ENCODE results near the gene NKX1-2. TPM values are rescaled to one million over a fixed set of nuclear protein-coding genes. Genes with fewer than 3 reads are reported as not detected.

NKX1-2 gene
- total RNA-seq, 1 donor from 2014 or later: 0.77 TPM

DNA sequence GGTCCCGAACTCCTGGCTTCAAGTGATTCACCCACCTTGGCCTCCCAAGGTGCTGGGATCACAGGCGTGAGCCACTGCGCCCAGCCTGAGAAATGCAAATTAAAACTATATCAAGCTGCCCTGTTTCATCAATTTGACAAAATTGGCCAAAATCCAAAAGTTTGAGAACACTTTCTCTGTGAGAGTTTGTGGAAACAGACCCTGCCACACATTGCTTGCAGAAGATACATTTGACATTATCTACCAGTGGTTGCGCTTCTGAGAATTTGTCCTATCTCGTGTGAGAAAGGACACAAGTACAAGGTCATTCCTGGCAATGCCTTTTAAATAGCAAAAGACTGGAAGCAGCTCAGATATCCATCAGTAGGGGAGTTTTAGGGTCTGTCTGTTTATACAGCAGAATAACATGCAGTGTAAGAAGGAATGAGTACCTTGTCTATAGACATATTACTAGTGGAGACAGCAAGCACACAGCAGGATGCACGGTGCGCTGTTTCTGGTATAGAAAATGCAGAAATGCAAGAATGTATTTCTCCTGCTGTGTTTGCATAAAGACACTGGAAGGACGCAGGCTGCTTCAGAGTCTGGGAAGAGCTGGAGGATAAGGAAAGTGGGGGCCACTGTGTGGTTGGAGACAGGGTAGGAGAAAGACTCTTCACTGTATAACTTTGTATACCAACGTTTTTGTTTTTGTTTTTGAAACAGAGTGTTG lies 16.1 kb upstream of the NKX1-2 start:
- TF ChIP-seq, protein P1, sequence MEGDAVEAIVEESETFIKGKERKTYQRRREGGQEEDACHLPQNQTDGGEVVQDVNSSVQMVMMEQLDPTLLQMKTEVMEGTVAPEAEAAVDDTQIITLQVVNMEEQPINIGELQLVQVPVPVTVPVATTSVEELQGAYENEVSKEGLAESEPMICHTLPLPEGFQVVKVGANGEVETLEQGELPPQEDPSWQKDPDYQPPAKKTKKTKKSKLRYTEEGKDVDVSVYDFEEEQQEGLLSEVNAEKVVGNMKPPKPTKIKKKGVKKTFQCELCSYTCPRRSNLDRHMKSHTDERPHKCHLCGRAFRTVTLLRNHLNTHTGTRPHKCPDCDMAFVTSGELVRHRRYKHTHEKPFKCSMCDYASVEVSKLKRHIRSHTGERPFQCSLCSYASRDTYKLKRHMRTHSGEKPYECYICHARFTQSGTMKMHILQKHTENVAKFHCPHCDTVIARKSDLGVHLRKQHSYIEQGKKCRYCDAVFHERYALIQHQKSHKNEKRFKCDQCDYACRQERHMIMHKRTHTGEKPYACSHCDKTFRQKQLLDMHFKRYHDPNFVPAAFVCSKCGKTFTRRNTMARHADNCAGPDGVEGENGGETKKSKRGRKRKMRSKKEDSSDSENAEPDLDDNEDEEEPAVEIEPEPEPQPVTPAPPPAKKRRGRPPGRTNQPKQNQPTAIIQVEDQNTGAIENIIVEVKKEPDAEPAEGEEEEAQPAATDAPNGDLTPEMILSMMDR (IDR thresholded peaks at IDR 0.05; ENCODE audit: unreplicated experiment): no peak
- H3K9me3 Mint-ChIP-seq (ENCODE audit: unreplicated experiment): no peaks in the 10 kb centered on the region
- DNase-seq (ENCODE audit: low spot score): no peak
- no peak overlapping the region for H3K4me3 Mint-ChIP-seq (ENCODE audit: unreplicated experiment)
- H3K36me3 Mint-ChIP-seq (ENCODE audit: low read depth, unreplicated experiment): no peaks in the 10 kb centered on the region
- no peak overlapping the region for H3K27ac Mint-ChIP-seq (ENCODE audit: unreplicated experiment)
- peaks cover 4% of the 10 kb centered on the region for H3K27me3 Mint-ChIP-seq (ENCODE audit: unreplicated experiment)
- peaks cover 12% of the 10 kb centered on the region for H3K4me1 Mint-ChIP-seq (ENCODE audit: unreplicated experiment)

DNA sequence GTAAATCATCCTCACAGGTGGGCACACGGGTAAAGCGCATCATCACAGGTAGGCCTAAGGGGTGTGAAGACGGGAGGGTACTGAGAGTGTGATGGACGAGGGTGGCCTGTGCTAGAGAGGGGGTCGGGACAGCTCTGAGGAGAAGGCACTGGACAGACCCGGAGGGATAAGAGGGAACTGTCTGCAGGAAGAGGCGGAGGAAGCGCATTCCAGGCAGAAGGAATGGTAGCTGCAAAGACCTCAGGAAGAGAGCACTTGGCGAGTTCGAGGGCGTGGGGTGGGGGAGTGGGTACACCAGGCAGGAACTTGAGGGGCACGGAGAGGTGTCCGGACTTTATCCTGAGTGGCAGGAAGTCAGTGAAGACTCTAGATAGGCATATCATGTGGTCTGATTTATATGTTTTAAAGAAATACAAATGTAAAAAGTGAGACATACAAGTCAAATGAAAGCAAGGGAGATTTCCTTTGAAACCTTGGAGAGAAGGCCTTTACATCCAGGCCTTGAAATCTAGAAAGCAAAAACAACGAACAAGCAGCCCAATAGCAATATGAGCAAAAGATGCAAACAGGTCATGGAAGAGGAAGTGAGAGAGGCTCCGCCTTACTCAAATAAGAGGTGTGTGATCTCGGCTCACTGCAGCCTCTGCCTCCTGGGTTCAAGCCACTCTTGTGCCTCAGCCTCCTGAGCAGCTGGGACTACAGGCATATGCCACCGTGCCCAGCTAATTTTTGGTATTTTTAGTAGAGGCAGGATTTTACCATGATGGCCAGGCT lies 15.4 kb upstream of the NKX1-2 start:
- Mint-ChIP-seq H3K27ac (ENCODE audit: unreplicated experiment) (peak overlapping the region; percentile 37), H3K4me1 (ENCODE audit: unreplicated experiment) (peaks cover 11% of the 10 kb centered on the region), H3K36me3 (ENCODE audit: low read depth, unreplicated experiment) (no peaks in the 10 kb centered on the region), H3K4me3 (ENCODE audit: unreplicated experiment) (no peak overlapping the region), H3K27me3 (ENCODE audit: unreplicated experiment) (peaks cover 4% of the 10 kb centered on the region), H3K9me3 (ENCODE audit: unreplicated experiment) (no peaks in the 10 kb centered on the region)
- TF ChIP-seq, protein P1 (IDR thresholded peaks at IDR 0.05; ENCODE audit: unreplicated experiment): no peak
- no peak for DNase-seq (ENCODE audit: low spot score)

DNA sequence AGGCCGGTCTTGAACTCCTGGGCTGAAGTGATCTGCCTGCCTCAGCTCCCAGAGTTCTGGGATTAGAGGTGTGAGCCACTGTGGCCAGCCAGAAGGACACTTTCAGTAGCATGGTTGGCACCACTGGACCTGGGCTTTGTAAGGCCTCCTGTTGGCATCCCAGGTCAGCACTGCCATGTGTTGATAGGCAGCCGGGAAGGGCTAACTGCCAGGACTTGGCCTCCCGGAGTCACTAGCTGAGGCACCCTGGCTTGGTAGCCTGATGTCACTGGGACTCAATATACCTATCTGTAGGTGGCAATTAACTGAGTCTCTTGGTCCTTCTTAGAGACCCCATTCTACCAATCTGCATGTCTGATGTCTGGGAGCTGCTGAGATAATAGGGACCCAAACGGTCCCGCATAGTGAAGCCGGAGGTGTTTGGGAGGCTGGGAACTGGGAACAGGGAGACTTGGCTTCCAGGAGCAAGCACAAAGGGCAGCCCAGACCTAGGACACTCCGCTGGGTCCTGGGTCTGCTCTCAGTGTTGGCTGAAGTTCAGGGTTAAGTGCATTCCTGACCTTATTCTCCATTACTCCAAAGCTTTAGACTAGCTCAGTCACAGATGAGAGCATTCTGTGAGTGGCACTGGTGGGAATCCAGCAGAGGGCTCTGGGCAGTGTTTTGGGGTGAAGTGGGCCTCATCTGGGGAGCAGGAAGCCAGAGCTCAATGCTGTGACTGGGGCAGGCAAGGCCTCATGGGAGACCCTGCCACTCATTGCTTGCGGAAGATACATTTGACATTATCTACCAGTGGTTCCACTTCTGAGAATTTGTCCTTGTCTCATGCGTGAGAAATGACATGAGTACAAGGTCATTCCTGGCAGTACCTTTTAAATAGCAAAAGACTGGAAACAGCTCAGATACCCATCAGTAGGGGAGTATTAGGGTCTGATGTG lies 14.5 kb upstream of the NKX1-2 start:
- H3K9me3 Mint-ChIP-seq (ENCODE audit: unreplicated experiment): no peaks in the 10 kb centered on the region
- peaks cover 4% of the 10 kb centered on the region for H3K27me3 Mint-ChIP-seq (ENCODE audit: unreplicated experiment)
- TF ChIP-seq, protein P1 (IDR thresholded peaks at IDR 0.05; ENCODE audit: unreplicated experiment): no peak
- H3K27ac Mint-ChIP-seq (ENCODE audit: unreplicated experiment): peak overlapping the region; percentile 37
- H3K36me3 Mint-ChIP-seq (ENCODE audit: low read depth, unreplicated experiment): no peaks in the 10 kb centered on the region
- H3K4me1 Mint-ChIP-seq (ENCODE audit: unreplicated experiment): peaks cover 11% of the 10 kb centered on the region
- DNase-seq (ENCODE audit: low spot score): no peak
- H3K4me3 Mint-ChIP-seq (ENCODE audit: unreplicated experiment): no peak overlapping the region

GRCh38 chr10:124462348-124462695 lies 12.5 kb upstream of the NKX1-2 start:
- H3K27me3 Mint-ChIP-seq (ENCODE audit: unreplicated experiment): peaks cover 4% of the 10 kb centered on the region
- DNase-seq (ENCODE audit: low spot score): no peak
- H3K9me3 Mint-ChIP-seq (ENCODE audit: unreplicated experiment): no peaks in the 10 kb centered on the region
- peaks cover 16% of the 10 kb centered on the region for H3K4me1 Mint-ChIP-seq (ENCODE audit: unreplicated experiment)
- no peaks in the 10 kb centered on the region for H3K36me3 Mint-ChIP-seq (ENCODE audit: low read depth, unreplicated experiment)
- no peak overlapping the region for H3K27ac Mint-ChIP-seq (ENCODE audit: unreplicated experiment)
- H3K4me3 Mint-ChIP-seq (ENCODE audit: unreplicated experiment): peak overlapping the region; percentile 89
- TF ChIP-seq, protein P1 (IDR thresholded peaks at IDR 0.05; ENCODE audit: unreplicated experiment): no peak
